ENCODE measurements around the gene MYLK.

The MYLK gene

GRCh38 chr3:123576122-123576521, 308.0 kb downstream of the MYLK start:
- no peak for DNase-seq

DNA sequence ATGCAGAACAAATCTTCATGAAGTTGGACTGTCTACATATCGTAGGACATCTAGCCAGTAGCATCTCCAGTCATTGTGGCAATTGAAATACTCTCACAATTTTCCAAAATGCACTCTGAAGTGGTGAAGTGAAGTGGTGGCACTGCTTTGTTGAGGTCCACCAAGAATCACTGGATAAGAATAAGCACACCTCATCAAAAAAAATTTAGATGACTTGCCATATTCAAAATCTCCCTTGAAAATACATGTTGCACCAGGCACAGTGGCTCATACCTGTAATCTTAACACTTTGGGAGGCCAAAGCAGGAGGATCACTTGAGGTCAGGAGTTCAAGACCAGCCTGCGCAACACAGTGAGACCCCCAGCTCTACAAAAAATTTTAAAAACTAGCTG, 312.2 kb downstream of the MYLK start:
- DNase-seq: no peak

GRCh38 chr3:123571264-123571972, 312.7 kb downstream of the MYLK start:
- no peak for DNase-seq

DNA sequence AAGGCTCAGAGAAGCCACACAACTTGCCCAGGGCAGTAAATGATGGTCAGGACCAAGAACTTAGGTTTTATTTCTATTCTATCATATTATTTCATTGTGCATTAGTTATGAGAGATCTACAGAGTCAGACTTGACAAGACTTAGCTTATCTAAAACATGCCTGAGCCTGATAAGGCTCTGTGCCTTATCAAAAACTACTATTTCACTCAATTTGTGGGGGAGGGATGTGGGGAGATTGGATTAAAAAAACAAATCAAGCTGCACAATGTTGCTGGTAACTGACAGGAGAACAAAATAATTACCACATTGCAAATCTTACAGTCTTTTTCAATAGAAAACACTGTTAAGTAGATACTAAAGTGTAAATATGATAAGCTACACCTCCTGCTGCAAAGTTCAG, 315.3 kb downstream of the MYLK start:
- DNase-seq: no peak

GRCh38 chr3:123568034-123568433, 316.1 kb downstream of the MYLK start:
- no peak for DNase-seq

GRCh38 chr3:123564056-123564455, 320.1 kb downstream of the MYLK start:
- no peak for DNase-seq

GRCh38 chr3:123562547-123562946, 321.6 kb downstream of the MYLK start:
- no peak for DNase-seq

GRCh38 chr3:123561188-123561587, 322.9 kb downstream of the MYLK start:
- DNase-seq: no peak
